Adrenal gland (tissue), 5 donors: ENCODE results near the gene ZNF780A.

Experiments used
- CTCF ChIP-seq, 6 experiments: fragments of 450-650 bp in 4 of 6; fragments of 200-600 bp in 2 of 6; sonication (generic) in 1 of 6; IDR thresholded peaks; 1 replicate in 5 of 6; 2 replicates in 1 of 6; pipeline versions ENCODE4 v1.5.1 to v1.8.0; 2016 to 2021; ENCODE audit warnings: antibody characterized with exemption in 6 of 6, mild to moderate bottlenecking in 2 of 6, moderate library complexity in 1 of 6
- POLR2A ChIP-seq, 2 donors: fragments of 450-650 bp; IDR thresholded peaks; one replicate each; pipeline ENCODE4 v1.6.1; 2017; ENCODE audit warnings: antibody characterized with exemption in 2 of 2, mild to moderate bottlenecking in 2 of 2, moderate library complexity in 1 of 2
- donor health status: DM: no; HTN: no; CAD: no.

DNA sequence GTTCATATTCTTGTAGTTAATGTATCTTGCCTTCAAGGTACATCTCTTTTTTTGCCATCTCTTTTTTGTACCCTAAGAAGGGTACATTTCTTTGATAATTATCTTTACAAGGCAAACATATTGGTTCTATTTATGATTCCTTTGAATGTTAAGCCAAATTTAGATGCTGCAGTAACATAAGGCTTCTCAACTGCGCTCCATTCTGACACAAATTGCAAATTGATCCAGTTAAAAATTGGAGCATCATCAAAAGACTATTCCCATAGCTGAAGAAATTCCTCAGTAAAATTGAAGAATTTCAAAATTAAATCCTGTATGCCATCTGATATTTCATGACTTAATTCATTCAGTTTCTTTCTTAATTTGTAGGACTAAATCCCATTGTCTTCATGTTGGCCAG, 2.7 kb upstream of the ZNF780A start:
- TF ChIP-seq CTCF (IDR thresholded peaks at IDR 0.05) (no peak), POLR2A (IDR thresholded peaks at IDR 0.05) (no peak)
